ENCODE results near the gene SCART1.

DNA sequence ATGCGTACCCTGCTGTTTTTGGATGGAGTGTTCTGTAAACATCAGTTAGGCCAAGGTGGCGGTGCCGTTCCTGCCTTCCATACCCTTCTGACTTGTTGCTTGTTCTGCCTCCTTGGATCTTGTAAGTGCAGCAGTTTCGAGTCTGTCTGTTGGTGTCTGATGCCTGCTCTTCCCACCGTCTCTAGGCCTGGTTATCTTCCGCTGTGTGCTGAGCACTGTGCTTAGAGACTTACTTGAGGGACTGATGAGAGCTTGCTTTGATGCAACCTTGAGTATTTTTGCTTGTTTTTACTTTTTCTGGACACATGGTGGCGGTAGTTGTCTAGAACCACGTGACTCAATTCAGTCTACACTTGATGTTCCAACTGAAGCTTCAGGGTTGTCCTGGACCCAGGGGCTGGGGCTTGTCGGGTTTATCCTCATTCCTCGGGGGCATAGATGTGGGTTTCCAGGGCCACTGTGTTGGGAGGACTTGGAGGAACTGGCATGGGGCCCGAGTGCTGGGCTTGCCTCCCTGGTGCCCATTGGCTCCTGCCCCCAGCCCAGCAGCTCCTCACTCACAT lies 15.0 kb upstream of the SCART1 start:
- peak in 1 of 2 donors; percentile 7 for TF ChIP-seq CTCF (conservative IDR thresholded peaks at IDR 0.05 in 1 of 2, IDR thresholded peaks at IDR 0.05 in 1 of 2; ENCODE audit: low read depth in 1 of 2, low read length in 2 of 2)
- no peak for TF ChIP-seq EZH2 (IDR thresholded peaks at IDR 0.05; ENCODE audit: low read length, missing control alignments)

Data from fibroblast of lung (primary cell).